IPS-NIHi7 (cell line): ENCODE measurements around the gene SPOUT1.
A peak's percentile ranks its signal among the peaks of the same experiment; 100 is the strongest.
"Not testable (repeated sequence)": the region's sequence is repeated elsewhere in the genome, so short reads cannot be mapped to it uniquely, and the experiment has no call there.

Source experiments
- DNase-seq: peaks from one replicate; pipeline ENCODE4 v3.0.0; 2012; ENCODE audit warnings: mixed read lengths; ENCODE audit errors: extremely low spot score

SPOUT1 gene

DNA sequence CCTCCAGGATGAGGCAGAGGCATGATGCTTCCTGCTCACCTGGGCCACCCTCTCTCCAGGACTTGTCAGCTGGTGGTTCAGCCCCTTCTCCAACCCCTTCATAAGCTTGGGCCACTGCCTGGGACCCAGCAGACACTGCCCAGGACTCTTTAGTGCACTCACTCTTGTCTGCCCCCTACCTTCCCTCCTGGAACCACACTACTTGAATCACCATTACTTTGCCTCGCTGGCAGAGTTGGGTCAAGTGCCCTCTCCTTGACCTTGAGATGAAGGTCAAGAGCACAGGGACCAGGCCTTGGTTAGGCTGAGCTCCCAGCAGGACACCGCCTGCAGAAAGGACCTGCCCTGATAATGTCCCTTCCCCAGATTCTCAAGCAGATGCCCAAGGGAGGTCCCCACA lies 19.8 kb downstream of the SPOUT1 start:
- DNase-seq: no peak

DNA sequence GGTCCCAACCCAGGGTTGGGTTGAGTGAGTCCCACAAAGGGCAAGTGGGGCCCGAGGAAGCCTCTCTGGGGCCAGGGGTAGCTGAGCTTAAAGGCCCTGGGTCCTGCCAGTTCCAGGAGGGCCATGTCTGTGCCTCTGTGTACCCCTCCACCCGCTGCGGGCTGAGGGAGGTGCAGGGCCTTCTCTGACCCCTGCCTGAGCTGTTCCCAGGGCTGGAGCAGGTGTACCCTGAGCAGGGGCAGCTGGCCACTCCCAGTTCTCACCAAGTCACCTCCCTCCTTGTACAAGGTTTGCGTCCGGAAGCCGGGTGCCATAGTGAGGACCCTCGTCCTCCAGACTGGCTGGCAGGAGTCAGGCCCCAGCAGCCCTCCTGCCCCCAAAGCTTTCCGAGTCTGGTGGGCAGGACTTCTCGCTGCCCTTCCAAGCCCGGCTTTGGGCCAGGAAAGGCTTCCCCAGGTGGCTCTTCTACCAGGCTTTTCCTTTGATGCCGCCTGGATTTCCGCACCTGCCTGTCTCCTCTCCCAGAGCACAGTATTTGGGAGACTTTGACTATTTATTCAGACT lies 20.5 kb downstream of the SPOUT1 start:
- DNase-seq: no peak

DNA sequence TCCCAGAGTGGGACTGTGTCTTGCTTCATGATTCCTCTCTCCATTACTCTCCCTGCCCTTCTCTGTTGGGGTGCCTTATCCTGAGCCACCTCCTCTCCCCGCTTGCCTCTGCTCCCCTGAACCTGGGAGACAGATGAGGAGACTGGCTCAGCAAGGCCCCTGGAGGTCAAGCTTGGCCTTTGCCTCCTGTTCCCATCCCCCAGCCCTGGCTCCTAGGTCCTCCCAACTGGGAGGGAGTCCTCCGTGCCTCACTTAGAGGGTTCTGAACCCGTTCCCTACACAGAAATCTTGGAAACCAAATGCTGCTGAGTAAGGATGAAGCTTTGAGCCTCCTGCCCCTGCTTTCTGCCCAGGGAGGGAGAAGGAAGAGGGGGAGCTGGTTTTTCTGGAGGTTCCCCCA lies 21.1 kb downstream of the SPOUT1 start:
- DNase-seq: no peak

DNA sequence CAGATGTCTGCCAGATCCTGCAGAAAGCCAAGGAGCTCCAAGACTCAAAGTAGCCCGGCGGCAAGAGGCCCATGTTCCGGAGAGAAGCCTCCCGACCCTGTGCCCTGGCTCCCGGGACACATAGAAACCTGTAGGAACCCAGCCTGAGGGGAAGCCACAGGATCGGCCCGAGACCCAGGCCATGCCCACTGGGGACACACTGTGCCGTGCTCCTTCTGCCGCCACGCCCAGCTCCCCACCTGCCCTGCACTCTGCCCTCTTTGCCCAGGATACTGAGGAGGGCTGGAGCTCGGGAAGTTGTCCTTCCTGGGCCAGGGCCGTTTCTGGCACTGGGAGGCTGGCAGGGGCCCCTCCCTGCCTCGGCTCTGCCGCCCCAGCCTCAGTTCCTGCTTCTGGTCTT lies 21.8 kb downstream of the SPOUT1 start:
- DNase-seq: no peak

DNA sequence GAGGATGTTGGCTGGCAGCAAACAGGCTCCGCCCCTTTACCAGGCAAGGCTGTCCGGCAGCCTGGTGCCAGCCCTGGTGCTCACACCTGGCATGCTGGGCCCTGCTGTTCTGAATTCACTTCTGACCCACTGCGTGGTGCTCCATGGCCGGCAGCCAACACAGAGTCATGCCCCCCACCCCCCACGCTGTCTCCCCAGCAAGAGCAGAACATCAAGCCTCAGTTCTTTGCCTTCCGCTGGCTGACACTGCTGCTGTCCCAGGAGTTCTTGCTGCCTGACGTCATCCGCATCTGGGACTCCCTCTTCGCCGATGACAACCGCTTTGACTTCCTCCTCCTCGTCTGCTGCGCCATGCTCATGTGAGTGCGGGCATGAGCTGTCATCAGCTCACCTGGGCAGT lies 23.9 kb downstream of the SPOUT1 start:
- DNase-seq: no peak

DNA sequence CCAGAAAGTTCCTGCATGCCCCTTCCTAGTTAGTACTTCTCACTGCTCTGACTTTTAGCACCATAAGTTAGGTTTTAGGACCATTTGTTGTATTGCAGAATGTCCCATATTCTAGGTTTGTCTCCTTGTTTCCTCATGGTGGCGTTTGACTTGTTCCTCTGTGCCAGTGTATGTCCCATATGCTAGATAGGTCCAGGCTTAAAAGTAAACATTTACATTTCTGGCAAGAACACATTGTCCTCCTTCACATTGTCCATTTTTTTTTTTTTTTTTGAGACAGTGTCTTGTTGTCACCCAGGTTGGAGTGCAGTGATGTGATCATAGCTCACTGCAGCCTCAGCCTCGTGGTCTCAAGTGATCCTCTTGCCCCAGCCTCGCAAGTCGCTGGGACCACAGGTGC lies 27.1 kb downstream of the SPOUT1 start:
- no peak for DNase-seq

DNA sequence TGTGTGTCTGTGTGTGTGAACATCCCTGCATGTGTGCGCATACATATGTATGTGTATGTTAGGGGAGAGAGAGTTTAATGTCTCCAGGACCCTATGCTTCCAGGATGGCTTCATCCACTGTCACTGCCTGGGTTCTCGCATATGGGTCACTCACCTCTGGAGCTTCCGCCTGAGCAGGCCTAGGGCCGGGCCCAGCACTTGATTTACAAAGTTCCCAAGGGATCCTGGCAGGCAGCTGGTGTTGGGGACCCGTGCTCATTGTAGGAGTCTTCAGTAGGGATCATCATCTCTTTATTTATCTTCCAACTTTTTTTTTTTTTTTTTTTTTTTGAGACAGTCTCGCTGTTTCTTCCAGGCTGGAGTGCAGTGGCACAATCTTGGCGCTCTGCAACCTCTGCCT lies 29.5 kb downstream of the SPOUT1 start:
- no peak for DNase-seq

DNA sequence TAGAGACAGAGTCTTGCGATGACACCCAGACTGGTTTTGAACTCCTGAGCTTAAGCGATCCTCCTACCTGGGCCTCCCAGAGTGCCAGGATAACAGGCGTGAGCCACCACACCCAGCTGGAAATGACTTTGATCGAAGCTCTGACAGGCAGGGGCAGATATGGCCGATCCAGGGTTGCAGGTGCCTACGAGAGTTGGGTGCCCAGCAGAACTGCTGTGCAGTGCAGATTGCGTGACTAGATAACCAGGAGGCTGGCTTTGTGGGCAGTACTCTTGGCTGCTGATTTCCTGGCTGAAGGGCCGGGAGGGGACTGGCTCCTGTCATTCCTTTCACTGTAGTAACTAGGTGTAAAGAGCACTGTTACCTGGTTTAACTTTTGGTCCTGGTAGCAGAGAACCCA lies 30.7 kb downstream of the SPOUT1 start:
- DNase-seq: no peak

DNA sequence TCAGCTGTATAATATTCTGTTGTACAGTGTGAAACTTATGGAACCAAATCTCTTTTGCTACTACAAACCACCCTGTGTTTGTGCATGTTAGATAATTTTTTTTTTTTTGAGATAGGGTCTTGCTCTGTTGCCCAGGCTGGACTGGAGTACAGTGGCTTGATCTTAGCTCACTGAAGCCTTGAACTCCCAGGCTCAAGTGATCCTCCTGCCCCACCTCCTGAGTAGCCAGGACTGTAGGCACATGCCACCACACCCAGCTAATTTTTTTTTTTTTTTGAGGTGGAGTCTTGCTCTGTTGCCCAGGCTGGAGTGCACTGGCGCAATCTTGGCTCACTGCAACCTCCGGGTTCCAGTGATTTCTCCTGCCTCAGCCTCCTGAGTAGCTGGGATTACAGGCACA lies 34.6 kb downstream of the SPOUT1 start:
- not testable (repeated sequence) for DNase-seq

DNA sequence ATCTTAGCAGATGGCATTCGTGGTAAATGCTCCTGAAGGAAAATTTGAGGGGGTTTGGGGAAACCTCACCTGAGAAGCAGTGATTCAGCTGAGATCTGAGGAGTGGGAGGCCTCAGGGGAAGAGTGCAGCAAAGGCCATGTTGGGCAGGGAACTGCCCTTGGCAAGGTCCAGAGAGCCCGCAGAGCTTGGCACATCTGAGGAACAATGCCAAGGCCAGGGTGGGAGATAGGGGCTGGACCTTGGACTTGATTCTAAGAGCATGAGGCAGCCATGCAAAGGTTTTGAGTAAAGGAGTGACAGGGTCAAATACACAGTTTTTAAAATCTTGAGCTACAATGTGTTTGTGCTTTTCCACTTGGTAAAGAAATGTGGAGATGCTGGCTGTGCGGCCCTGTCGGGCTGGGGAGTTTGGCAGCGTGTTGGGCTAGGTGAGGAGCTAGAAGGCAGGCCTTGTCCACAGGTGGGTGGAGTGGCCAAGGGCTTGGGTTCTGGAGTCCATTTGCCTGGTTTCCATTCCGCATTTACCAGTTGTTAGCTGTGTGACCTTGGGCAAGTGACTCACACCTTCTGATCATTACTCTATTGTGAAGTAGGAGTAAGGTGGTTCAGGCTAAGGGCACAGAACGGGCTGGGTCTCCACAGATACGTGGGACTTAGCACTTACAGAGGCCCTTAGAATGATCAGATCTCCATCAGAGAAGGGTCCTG lies 36.5 kb downstream of the SPOUT1 start:
- no peak for DNase-seq

DNA sequence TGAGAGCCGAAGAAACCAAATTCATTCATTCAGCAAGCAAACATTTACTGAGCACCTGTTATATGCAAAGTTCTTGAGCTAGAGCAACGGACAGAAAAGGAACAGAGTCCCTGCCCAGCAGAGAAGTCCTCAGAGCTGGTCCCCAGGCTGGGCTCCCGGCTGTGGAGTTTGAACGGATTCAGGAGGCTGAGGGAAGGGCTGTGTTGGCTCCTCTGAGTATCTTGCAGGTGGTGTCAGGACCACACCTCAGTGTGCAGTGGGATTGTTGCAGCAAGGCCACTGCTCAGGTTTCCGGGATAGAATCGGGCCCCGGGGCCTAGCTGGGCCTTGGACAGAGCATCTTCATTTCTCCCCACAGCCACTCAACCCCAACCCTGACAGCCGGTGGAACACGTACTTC lies 37.5 kb downstream of the SPOUT1 start:
- DNase-seq: no peak

DNA sequence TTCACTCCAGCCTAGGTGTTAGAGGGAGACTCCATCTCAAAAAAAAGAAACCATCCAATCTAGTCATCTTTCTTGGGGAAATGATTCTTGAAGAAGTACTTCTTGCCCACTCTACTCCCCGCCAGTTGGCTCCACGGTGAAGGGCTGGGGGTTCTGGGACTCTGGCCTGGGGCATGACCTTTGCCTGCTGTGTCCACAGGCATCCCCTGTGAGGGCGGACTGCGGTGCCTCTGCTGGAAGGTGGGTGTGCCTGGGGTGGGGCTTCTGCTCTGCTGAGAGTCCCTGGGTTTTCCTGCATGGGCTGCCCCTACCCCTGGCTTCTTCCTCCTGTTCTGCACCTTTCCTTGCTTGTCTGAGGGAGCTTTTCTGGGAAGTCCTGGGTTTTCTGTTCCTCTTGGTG lies 39.1 kb downstream of the SPOUT1 start:
- DNase-seq: no peak

DNA sequence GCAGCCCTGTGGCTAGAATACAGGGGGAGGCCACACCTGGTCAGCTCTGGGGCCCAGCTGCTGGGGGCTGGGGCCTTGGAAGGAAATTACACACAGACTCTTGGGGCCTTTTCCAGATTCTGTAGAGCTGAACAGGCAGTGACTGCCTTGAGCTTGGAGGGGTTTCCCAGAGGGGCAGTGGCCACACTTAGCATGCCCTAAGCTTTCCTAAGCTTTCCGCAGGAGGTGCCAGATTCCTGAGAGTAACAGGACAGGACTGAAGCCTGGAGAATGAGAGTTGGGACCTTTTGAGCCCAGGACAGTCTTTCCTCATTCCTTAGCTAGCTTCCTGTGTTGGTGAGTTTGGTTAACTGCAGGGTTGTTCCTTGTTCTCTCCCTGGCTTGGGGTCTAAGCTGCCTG lies 41.1 kb downstream of the SPOUT1 start:
- no peak for DNase-seq

DNA sequence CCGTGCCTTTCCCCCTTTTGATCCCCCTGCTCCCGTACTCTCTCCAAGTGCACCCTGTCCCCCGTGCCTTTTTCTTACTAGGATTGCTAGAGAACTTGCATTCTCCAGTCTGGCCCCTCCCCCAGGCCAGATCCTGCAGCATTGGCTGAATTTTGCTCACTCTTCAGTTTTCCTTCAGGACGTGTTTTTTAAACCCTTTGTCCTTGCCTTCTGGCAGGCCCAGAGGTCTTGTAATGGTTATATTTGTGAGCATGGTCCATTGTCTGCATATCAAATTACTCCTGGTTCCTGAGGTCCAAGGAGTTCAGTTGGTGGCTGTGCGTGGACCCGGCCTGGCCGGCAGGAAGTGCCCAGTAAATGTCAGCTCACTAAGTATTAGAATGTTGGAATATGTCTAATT lies 41.9 kb downstream of the SPOUT1 start:
- DNase-seq: no peak

DNA sequence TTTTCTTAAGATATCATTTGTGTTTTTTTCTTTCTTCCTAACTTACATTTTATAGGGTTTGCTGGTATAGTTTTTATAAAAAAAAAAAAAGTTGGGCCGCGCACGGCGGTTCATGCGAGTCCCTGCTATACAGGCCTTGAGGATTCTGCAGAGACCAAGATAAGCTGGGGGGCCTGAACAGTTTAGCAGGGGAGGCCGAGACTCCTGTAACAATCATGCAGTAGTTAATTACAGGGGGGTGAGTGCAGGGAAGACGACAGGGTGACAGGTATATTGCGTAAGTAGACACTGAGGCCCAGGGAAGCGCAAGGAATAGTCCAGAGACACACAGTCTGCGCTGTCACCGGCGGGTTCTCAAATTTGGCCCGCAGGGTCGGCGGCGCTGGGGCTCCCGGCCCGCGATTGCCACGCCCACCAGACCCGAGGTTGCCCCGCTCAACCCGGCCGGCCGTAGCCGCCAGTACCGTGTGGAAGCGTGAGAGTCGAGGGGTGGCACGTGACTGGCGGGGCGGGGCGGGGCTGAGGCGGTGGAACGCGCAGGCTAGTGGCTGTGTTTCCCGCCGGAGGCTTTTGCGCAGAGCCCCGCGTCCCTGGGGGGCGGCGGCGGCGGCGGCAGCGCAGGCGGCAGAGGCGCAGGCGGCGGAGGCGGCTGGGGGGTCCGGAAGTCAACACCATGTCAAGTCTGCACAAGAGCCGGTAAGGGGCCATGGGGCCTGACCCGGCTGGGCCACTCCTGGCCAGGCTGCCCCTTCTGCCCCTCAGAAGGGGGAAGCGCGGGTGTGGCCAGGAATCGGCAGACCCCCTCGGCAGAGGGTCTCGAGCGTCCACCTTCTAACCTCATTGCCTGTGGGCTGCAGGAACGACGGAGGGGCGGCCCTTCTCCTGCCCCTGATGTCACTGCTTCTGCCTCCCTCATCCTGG lies 42.7 kb downstream of the SPOUT1 start, which contains the start of gene TBC1D13:
Gene TBC1D13, plus strand, starts transcription at position 573 of the 921 bp plus-strand sequence. Its CDS starts 101 bp downstream, at position 674.
- DNase-seq: peak; percentile 98

DNA sequence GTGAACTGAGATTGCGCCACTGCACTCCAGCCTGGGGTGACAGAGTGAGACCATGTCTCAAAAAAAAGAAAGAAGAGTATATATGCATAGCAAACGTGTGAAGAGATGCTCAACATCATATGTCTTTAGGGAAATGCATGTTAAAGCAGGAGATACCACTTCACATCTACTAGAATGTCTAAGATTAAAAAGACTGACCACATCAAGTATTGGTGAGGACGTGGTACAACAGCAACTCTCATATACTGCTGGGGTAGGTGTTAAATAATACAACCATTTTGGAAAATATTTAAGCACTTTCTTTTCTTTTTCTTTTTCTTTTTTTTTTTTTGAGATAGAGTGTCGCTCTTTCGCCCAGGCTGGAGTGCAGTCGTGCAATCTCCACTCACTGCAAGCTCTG lies 44.2 kb downstream of the SPOUT1 start:
- DNase-seq: no peak

DNA sequence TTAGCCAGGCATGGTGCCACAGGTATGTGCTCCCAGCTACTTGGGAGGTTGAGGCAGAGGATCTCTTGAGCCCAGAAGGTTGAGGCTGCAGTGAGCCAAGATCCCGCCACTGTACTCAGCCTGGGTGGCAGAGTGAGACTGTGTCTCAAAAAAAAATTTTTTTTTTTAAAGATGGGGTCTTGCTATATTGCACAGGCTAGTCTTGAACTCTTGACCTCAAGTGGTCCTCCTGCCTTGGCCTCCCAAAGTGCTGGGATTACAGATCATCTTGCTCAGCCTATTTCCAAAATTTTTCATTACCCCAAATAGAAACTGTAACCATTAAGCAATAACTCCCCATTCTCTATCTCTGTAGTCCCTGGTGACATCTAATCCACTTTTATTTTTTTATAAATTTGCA lies 46.9 kb downstream of the SPOUT1 start:
- DNase-seq: no peak

DNA sequence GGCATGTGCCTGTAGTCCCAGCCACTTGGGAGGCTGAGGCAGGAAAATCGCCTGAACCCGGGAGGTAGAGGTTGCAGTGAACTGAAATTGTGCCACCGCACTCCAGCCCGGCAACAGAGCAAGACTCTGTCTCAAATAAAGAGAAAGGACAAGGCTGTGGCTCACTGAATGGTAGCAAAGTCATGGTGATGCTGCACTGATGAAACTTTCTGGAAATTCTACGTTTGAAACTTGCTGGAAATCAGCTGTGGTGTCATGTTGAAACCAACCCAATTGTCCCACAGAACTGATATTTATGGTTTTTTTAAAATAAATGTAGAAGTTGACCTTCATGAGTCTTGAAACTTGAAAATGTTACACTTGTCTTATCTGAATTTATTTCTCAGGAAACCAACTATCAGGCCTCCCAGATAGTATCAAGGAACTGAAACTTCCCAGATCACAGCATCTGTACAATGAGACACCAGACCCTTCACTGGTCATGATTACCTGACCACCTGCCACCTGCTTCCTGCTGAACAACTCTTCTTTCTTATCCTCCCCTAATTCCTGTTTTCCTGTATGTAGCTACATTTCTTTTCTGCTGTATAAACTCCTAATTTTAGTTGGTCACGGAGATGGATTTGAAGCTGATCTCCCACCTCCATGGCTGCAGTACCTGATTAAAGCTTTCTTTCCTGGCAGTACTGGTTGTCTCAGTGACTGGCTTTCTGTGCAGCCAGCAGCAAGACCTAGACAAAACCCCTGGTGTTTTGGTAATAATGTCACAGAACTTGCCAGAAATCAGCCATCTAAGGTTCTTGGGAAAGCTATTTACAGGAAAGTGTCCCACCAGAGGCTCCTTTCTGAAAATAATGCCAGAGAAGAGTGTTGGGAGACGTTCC lies 48.2 kb downstream of the SPOUT1 start:
- DNase-seq: no peak

DNA sequence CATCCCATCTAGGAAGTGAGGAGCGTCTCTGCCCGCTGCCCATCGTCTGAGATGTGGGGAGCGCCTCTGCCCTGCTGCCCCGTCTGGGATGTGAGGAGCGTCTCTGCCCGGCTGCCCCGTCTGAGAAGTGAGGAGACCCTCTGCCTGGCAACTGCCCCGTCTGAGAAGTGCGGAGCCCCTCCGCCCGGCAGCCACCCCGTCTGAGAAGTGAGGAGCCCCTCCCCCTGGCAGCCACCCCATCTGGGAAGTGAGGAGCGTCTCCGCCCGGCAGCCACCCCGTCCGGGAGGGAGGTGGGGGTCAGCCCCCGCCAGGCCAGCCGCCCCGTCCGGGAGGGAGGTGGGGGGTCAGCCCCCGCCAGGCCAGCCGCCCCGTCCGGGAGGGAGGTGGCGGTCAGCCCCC lies 49.5 kb downstream of the SPOUT1 start:
- DNase-seq: not testable (repeated sequence)

DNA sequence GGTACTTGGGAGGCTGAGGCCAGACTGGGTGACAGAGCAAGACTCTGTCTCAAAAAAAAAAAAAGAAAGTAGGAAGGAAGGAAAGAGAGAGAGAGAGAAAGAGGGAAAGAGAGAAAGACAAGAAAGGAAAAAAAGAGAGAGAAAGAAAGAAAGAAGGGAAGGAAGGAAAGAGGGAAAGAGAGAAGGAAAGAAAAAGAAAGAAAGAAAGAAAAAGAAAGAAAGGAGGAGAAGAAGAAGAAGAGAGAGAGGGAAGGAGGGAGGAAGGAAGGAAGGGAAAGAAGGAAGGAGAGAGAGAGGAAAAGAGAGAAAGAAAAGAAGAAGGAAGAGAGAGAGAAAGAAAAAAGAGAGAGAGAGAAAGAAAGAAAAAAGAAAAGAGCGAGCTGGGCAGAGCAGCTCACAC lies 54.8 kb downstream of the SPOUT1 start:
- no peak for DNase-seq

DNA sequence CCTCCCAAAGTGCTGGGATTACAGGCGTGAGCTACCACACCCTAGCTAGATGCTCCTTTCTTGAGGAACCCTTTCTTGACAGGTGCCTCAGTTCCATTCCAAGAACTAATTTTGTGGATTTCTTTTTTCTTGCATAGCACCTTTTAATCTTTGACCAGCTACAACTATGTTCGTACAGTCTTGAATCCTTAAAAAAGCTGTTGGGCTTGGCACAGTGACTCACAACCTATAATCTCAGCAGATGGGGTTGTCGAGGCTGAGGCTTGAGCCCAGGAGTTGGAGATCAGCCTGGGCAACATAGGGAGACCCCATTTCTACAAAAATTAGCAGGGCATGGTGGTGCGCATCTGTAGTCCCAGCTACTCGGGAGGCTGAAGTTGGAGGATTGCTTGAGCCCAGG lies 56.5 kb downstream of the SPOUT1 start:
- no peak for DNase-seq
